Smooth muscle cell (in vitro differentiated cells): ENCODE data around the gene TPST2. TPM values are rescaled to one million over a fixed set of nuclear protein-coding genes. Genes with fewer than 3 reads are reported as not detected.

Source experiments
- DNase-seq: peaks from one replicate; lab custom pipeline; 2025; ENCODE audit not compliant: unreplicated experiment; lab: John Stamatoyannopoulos, UW
- H2AFZ ChIP-seq: fragments of 200-600 bp; sonication (generic); 2 replicates; pipeline ENCODE4 v1.6.0; 2016; ENCODE audit warnings: antibody characterized with exemption, low read depth, mild to moderate bottlenecking
- H3F3A ChIP-seq: fragments of 200-600 bp; sonication (generic); 2 replicates; pipeline ENCODE4 v1.6.0; 2017; ENCODE audit warnings: antibody characterized with exemption, low read depth
- H3K27ac ChIP-seq: fragments of 200-600 bp; sonication (generic); 2 replicates; pipeline ENCODE4 v1.5.1; 2016; ENCODE audit warnings: low read depth, mild to moderate bottlenecking
- H3K27me3 ChIP-seq: fragments of 200-600 bp; sonication (generic); 2 replicates; pipeline ENCODE4 v1.6.1; 2016; ENCODE audit warnings: low read depth, mild to moderate bottlenecking
- H3K36me3 ChIP-seq: fragments of 200-600 bp; sonication (generic); 2 replicates; pipeline ENCODE4 v1.5.1; 2016; ENCODE audit warnings: low read depth
- H3K4me1 ChIP-seq: fragments of 200-600 bp; sonication (generic); 2 replicates; pipeline ENCODE4 v1.5.1; 2016; ENCODE audit warnings: low read depth
- H3K4me2 ChIP-seq: fragments of 200-600 bp; sonication (generic); 2 replicates; pipeline ENCODE4 v1.6.0; 2016; ENCODE audit warnings: mild to moderate bottlenecking
- H3K4me3 ChIP-seq: fragments of 200-600 bp; sonication (generic); 2 replicates; pipeline ENCODE4 v1.5.1; 2016; ENCODE audit warnings: mild to moderate bottlenecking
- H3K79me2 ChIP-seq: fragments of 200-600 bp; sonication (generic); 2 replicates; pipeline ENCODE4 v1.6.0; 2016; ENCODE audit warnings: low read depth, mild to moderate bottlenecking
- H3K9ac ChIP-seq: fragments of 200-600 bp; sonication (generic); 2 replicates; pipeline ENCODE4 v1.6.0; 2016; ENCODE audit warnings: low read depth
- H3K9me3 ChIP-seq: fragments of 200-600 bp; sonication (generic); replicated peaks from 2 replicates; pipeline ENCODE4 v1.5.1; 2016; ENCODE audit warnings: low read depth
- H4K20me1 ChIP-seq: fragments of 200-600 bp; sonication (generic); 2 replicates; pipeline ENCODE4 v1.6.0; 2016; ENCODE audit warnings: low read depth
- WGBS: methylation state at CpG from one replicate; pipeline ENCODE4 v1.1.7; 2016; ENCODE audit warnings: low lambda C conversion rate; 5-methylcytosine and 5-hydroxymethylcytosine counted together
- polyA plus RNA-seq: library from polyadenylated mRNA; unstranded; fragments of >200 nt; fragmentation: Nextera tagmentation; extraction: Ambion mirVana; gene quantifications from 2 replicates; pipeline ENCODE4 v1.2.1, GENCODE V29; 2016
- total RNA-seq: library from RNA; depleted of rRNA; stranded (reverse); fragments of >200 nt; gene quantifications from 2 replicates; pipeline ENCODE4 v1.2.3, GENCODE V29; 2014
- TF ChIP-seq, protein P1 (sequence below): fragments of 200-600 bp; sonication (generic); IDR thresholded peaks from 2 replicates; pipeline ENCODE4 v1.5.1; 2017; ENCODE audit warnings: borderline replicate concordance, mild to moderate bottlenecking, antibody characterized with exemption; ENCODE audit not compliant: insufficient read depth, poor library complexity, severe bottlenecking

The TPST2 gene
- total and polyA plus RNA-seq, 2 experiments from 2014 or later = 44.1 to 48.5 TPM

DNA sequence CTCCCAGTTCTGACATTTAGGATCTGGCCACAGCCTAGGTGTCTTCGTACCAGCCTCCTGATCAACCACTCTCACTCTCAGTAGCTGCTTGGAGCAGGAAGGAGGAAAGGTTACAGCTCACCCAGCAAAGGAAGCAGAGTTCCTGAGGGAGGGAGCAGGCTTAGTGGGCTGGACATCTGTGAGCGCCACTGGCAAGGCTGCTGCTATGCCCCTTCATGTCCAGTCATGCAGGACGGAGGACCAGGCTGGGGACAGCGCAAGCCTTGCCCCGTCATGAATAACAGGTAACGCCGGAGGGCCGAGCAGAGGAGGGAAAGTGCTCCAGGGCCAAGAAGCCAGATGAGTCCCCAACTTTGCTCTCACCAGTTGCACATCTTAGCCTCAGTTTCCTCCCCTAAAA is 25.8 kb downstream of the TPST2 start:
- no peak for DNase-seq
- Histone ChIP-seq H3K4me3 (no peak overlapping the region), H3K4me1 (peaks cover 20% of the 10 kb centered on the region), H3K4me2 (no peak overlapping the region), H4K20me1 (peaks cover 80% of the 10 kb centered on the region), H3K79me2 (peaks cover 74% of the 10 kb centered on the region), H3K36me3 (no peaks in the 10 kb centered on the region), H3K27ac (no peak overlapping the region), H3K27me3 (no peaks in the 10 kb centered on the region), H3F3A (no peaks in the 10 kb centered on the region), H2AFZ (no peak overlapping the region), H3K9me3 (no peaks in the 10 kb centered on the region), H3K9ac (no peak overlapping the region)
- 82% methylated on average over 8 of the region's 8 CpGs for WGBS
- TF ChIP-seq, protein P1, sequence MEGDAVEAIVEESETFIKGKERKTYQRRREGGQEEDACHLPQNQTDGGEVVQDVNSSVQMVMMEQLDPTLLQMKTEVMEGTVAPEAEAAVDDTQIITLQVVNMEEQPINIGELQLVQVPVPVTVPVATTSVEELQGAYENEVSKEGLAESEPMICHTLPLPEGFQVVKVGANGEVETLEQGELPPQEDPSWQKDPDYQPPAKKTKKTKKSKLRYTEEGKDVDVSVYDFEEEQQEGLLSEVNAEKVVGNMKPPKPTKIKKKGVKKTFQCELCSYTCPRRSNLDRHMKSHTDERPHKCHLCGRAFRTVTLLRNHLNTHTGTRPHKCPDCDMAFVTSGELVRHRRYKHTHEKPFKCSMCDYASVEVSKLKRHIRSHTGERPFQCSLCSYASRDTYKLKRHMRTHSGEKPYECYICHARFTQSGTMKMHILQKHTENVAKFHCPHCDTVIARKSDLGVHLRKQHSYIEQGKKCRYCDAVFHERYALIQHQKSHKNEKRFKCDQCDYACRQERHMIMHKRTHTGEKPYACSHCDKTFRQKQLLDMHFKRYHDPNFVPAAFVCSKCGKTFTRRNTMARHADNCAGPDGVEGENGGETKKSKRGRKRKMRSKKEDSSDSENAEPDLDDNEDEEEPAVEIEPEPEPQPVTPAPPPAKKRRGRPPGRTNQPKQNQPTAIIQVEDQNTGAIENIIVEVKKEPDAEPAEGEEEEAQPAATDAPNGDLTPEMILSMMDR = no peak

DNA sequence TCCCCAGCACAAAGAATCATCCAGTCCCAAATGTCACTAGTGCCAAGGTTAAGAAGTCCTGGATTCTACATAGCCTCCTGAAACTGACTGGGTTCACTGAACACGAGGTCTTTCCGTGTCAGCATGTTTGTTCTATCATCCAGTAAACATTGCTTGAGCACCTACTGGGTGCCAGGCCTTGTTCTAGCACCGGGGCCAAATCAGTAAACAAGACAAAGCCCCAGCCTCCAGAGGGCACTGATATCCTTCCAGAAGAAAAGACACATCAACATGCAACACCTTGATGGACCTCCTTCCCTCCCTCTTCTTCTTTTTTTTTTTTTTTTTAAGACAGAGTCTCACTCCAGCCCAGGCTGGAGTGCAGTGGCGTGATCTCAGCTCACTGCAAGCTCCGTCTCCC is 26.9 kb downstream of the TPST2 start:
- Histone ChIP-seq H3K27me3 (no peaks in the 10 kb centered on the region), H3K9ac (no peak overlapping the region), H3K9me3 (no peaks in the 10 kb centered on the region), H3K4me1 (peaks cover 21% of the 10 kb centered on the region), H4K20me1 (peaks cover 72% of the 10 kb centered on the region), H3K27ac (no peak overlapping the region), H2AFZ (no peak overlapping the region), H3K36me3 (no peaks in the 10 kb centered on the region), H3K79me2 (peaks cover 70% of the 10 kb centered on the region), H3K4me3 (no peak overlapping the region), H3K4me2 (no peak overlapping the region), H3F3A (no peaks in the 10 kb centered on the region)
- DNase-seq = no peak
- TF ChIP-seq, protein P1 = no peak
- 87% methylated on average over 5 of the region's 5 CpGs for WGBS

DNA sequence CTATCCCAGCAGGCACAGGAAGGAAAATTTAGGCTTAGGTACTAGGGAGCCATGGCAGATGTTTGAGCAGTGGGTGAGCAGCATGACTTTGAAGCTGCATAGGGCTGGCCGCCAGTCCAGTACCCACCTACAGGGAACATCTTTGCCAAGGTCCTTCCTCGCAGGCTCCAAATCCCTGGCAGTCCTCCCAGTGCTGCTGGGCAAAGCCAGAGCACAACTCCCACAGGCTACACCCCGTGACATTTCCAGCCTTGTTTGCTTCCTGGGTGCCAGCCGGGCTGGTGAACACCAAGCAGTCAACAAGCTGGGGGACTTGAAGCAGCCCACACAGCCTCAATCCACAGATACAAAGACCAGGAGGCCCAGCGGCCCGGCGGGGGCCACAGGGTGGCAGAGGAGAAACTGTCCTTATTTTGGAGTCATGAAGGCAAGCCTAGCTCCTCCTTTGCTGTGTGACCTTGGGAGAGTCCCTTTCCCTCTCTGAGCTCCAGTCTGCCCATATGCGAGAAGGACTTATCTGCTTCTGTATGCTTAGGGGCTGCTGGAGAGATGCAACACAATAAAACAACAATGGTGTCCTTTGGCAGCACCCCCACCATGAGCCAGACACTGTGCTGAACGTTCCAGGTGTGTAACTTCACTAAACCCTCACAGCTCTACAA is 28.0 kb downstream of the TPST2 start:
- H3K27ac ChIP-seq = no peak overlapping the region
- TF ChIP-seq, protein P1 = no peak
- H3K27me3 ChIP-seq = no peaks in the 10 kb centered on the region
- no peak overlapping the region for H3K4me2 ChIP-seq
- peaks cover 60% of the 10 kb centered on the region for H4K20me1 ChIP-seq
- no peak overlapping the region for H3K4me3 ChIP-seq
- no peak overlapping the region for H3K9ac ChIP-seq
- no peak overlapping the region for H2AFZ ChIP-seq
- no peaks in the 10 kb centered on the region for H3F3A ChIP-seq
- no peak for DNase-seq
- H3K79me2 ChIP-seq = peaks cover 61% of the 10 kb centered on the region
- no peaks in the 10 kb centered on the region for H3K9me3 ChIP-seq
- H3K36me3 ChIP-seq = no peaks in the 10 kb centered on the region
- H3K4me1 ChIP-seq = peaks cover 12% of the 10 kb centered on the region
- WGBS = 87% methylated on average over 9 of the region's 9 CpGs
